CD4-positive, CD25-positive, alpha-beta regulatory T cell (primary cell): Measurements from ENCODE around the gene ALPG. TPM values are rescaled to one million over a fixed set of nuclear protein-coding genes. Genes with fewer than 3 reads are reported as not detected.

Source experiments
- ATAC-seq, 2 donors: fragments of 150-1000 bp; cut with Tn5 transposase; one replicate each; pipeline ENCODE4 v1.10.0; 2021; ENCODE audit warnings: low read depth in 2 of 2, moderate number of reproducible peaks in 2 of 2, moderate library complexity in 1 of 2
- DNase-seq, 3 donors: peaks; one replicate each; pipeline versions ENCODE4 v3.0.0 to v3.0.0-alpha.2; 2012 to 2022; ENCODE audit warnings: mixed read lengths in 1 of 3
- H3K27ac ChIP-seq: one replicate; pipeline ENCODE4 v1.7.0; 2013; ENCODE audit warnings: mild to moderate bottlenecking, low read length; ENCODE audit not compliant: insufficient read depth, poor library complexity, severe bottlenecking
- H3K27me3 ChIP-seq: one replicate; pipeline ENCODE4 v1.7.0; 2013; ENCODE audit warnings: low read length; ENCODE audit not compliant: control insufficient read depth, insufficient read depth
- H3K36me3 ChIP-seq: one replicate; pipeline ENCODE4 v1.7.0; 2013; ENCODE audit warnings: mild to moderate bottlenecking, low read length, moderate library complexity; ENCODE audit not compliant: control insufficient read depth, insufficient read depth
- H3K4me1 ChIP-seq: 2 replicates; pipeline ENCODE4 v1.7.0; 2013; ENCODE audit warnings: mild to moderate bottlenecking, low read length; ENCODE audit not compliant: insufficient read depth, control insufficient read depth, poor library complexity, severe bottlenecking
- H3K4me3 ChIP-seq: one replicate; pipeline ENCODE4 v1.7.0; 2013; ENCODE audit warnings: low read depth, mild to moderate bottlenecking, low read length, moderate library complexity
- H3K9me3 ChIP-seq, 2 experiments: 1 replicate in 1 of 2; 2 replicates in 1 of 2; pipeline ENCODE4 v1.7.0; 2013; ENCODE audit warnings: low read length in 2 of 2, mild to moderate bottlenecking in 1 of 2, moderate library complexity in 1 of 2; ENCODE audit not compliant: control insufficient read depth in 2 of 2
- H3K27ac Mint-ChIP-seq, 3 donors: one replicate each; pipeline ENCODE4 v1.8.0; 2020 to 2022; ENCODE audit warnings: mild to moderate bottlenecking in 3 of 3, mixed read lengths in 3 of 3, moderate library complexity in 2 of 3
- H3K27me3 Mint-ChIP-seq: one replicate; pipeline ENCODE4 v1.8.0; 2022; ENCODE audit warnings: mild to moderate bottlenecking, mixed read lengths
- H3K36me3 Mint-ChIP-seq: one replicate; pipeline ENCODE4 v1.8.0; 2020; ENCODE audit warnings: mixed read lengths
- H3K4me1 Mint-ChIP-seq, 4 donors: one replicate each; pipeline ENCODE4 v1.8.0; 2020 to 2022; ENCODE audit warnings: mixed read lengths in 4 of 4, mild to moderate bottlenecking in 1 of 4
- H3K4me3 Mint-ChIP-seq, 4 donors: one replicate each; pipeline ENCODE4 v1.8.0; 2020 to 2022; ENCODE audit warnings: mild to moderate bottlenecking in 4 of 4, mixed read lengths in 4 of 4, moderate library complexity in 3 of 4
- H3K9me3 Mint-ChIP-seq, 7 donors: one replicate each; pipeline ENCODE4 v1.8.0; 2020 to 2022; ENCODE audit warnings: mixed read lengths in 7 of 7, mild to moderate bottlenecking in 3 of 7, moderate library complexity in 2 of 7
- polyA plus RNA-seq, 4 donors: library from polyadenylated mRNA; unstranded; fragments of 300-500 nt; fragmentation: Illumina TruSeq; gene quantifications; one replicate each; pipeline ENCODE4 v1.2.3, GENCODE V29; 2021
- total RNA-seq: library from RNA; stranded (reverse); gene quantifications from one replicate; pipeline ENCODE4 v1.2.3, GENCODE V29; 2022

Gene ALPG
- total and polyA plus RNA-seq, 5 donors from 2014 or later, result not detected

GRCh38 chr2:232415138-232415690, 8.6 kb downstream of the ALPG start:
- no peak overlapping the region for H3K4me3 Mint-ChIP-seq
- no peak overlapping the region for H3K27ac Mint-ChIP-seq
- H3K9me3 Mint-ChIP-seq, result no peaks in the 10 kb centered on the region

GRCh38 chr2:232415736-232416520, 9.3 kb downstream of the ALPG start:
- ATAC-seq, result no peak

More at GRCh38 chr2:232415138-232415690, 8.6 kb downstream of the ALPG start:
- H3K27me3 Mint-ChIP-seq, result peaks cover 47% of the 10 kb centered on the region
- no peaks in the 10 kb centered on the region for H3K36me3 ChIP-seq
- peaks cover 10% of the 10 kb centered on the region for H3K4me1 ChIP-seq
- no peak overlapping the region for H3K27ac ChIP-seq
- no peak for ATAC-seq
- H3K9me3 ChIP-seq, result no peaks in the 10 kb centered on the region
- H3K36me3 Mint-ChIP-seq, result no peaks in the 10 kb centered on the region
- H3K4me1 Mint-ChIP-seq, result peaks cover 0 to 12% (median 4%) of the 10 kb centered on the region in 4 donors
- H3K27me3 ChIP-seq, result peaks cover 2% of the 10 kb centered on the region
- H3K4me3 ChIP-seq, result no peak overlapping the region
- no peak for DNase-seq

GRCh38 chr2:232416521-232417470, 10.2 kb downstream of the ALPG start:
- no peak overlapping the region for H3K27ac ChIP-seq
- Mint-ChIP-seq H3K4me3 (no peak overlapping the region), H3K27me3 (peaks cover 43% of the 10 kb centered on the region), H3K27ac (no peak overlapping the region), H3K36me3 (no peaks in the 10 kb centered on the region), H3K9me3 (no peaks in the 10 kb centered on the region), H3K4me1 (peaks cover 0 to 17% (median 5%) of the 10 kb centered on the region in 4 donors)
- no peaks in the 10 kb centered on the region for H3K36me3 ChIP-seq
- peaks cover 17% of the 10 kb centered on the region for H3K4me1 ChIP-seq
- DNase-seq, result no peak
- ATAC-seq, result no peak
- H3K4me3 ChIP-seq, result no peak overlapping the region
- H3K27me3 ChIP-seq, result peaks cover 2% of the 10 kb centered on the region
- no peaks in the 10 kb centered on the region for H3K9me3 ChIP-seq

More at GRCh38 chr2:232415736-232416520, 9.3 kb downstream of the ALPG start:
- H3K36me3 Mint-ChIP-seq, result no peaks in the 10 kb centered on the region
- Histone ChIP-seq H3K36me3 (no peaks in the 10 kb centered on the region), H3K4me1 (peaks cover 17% of the 10 kb centered on the region), H3K4me3 (no peak overlapping the region), H3K27me3 (peaks cover 2% of the 10 kb centered on the region), H3K9me3 (no peaks in the 10 kb centered on the region), H3K27ac (no peak overlapping the region)
- peaks cover 0 to 16% (median 4%) of the 10 kb centered on the region in 4 donors for H3K4me1 Mint-ChIP-seq
- no peak overlapping the region for H3K27ac Mint-ChIP-seq
- no peak for DNase-seq
- H3K9me3 Mint-ChIP-seq, result no peaks in the 10 kb centered on the region
- no peak overlapping the region for H3K4me3 Mint-ChIP-seq
- peaks cover 41% of the 10 kb centered on the region for H3K27me3 Mint-ChIP-seq

- no peak overlapping the region for H3K4me3 ChIP-seq
- no peaks in the 10 kb centered on the region for H3K36me3 ChIP-seq
- Mint-ChIP-seq H3K36me3 (no peaks in the 10 kb centered on the region), H3K27ac (no peak overlapping the region), H3K4me3 (no peak overlapping the region), H3K27me3 (peaks cover 48% of the 10 kb centered on the region), H3K4me1 (peaks cover 0 to 19% (median 7%) of the 10 kb centered on the region in 4 donors), H3K9me3 (peaks cover 0 to 1% (median 0%) of the 10 kb centered on the region in 7 donors)
- DNase-seq (no peak), ATAC-seq (no peak)
- peaks cover 2% of the 10 kb centered on the region for H3K27me3 ChIP-seq
- H3K4me1 ChIP-seq, result peaks cover 17% of the 10 kb centered on the region
- no peak overlapping the region for H3K27ac ChIP-seq
- H3K9me3 ChIP-seq, result no peaks in the 10 kb centered on the region
Observed at GRCh38 chr2:232417489-232417888, 10.8 kb downstream of the ALPG start.

GRCh38 chr2:232418056-232418455, 11.4 kb downstream of the ALPG start:
- Histone ChIP-seq H3K4me3 (no peak overlapping the region), H3K27me3 (peaks cover 2% of the 10 kb centered on the region), H3K4me1 (peaks cover 16% of the 10 kb centered on the region), H3K36me3 (no peaks in the 10 kb centered on the region), H3K27ac (no peak overlapping the region), H3K9me3 (no peaks in the 10 kb centered on the region)
- H3K9me3 Mint-ChIP-seq, result peaks cover 0 to 2% (median 0%) of the 10 kb centered on the region in 7 donors
- H3K27me3 Mint-ChIP-seq, result peaks cover 48% of the 10 kb centered on the region
- H3K36me3 Mint-ChIP-seq, result no peaks in the 10 kb centered on the region
- peak overlapping the region in 1 of 4 donors; percentile 31 for H3K4me3 Mint-ChIP-seq
- no peak overlapping the region for H3K27ac Mint-ChIP-seq
- ATAC-seq (no peak), DNase-seq (no peak)
- H3K4me1 Mint-ChIP-seq, result peaks cover 0 to 19% (median 7%) of the 10 kb centered on the region in 4 donors

- Histone ChIP-seq H3K4me3 (no peak overlapping the region), H3K4me1 (peaks cover 13% of the 10 kb centered on the region), H3K36me3 (no peaks in the 10 kb centered on the region), H3K27me3 (peaks cover 2% of the 10 kb centered on the region), H3K27ac (no peak overlapping the region), H3K9me3 (no peaks in the 10 kb centered on the region)
- H3K27me3 Mint-ChIP-seq, result peaks cover 48% of the 10 kb centered on the region
- peaks cover 0 to 16% (median 7%) of the 10 kb centered on the region in 4 donors for H3K4me1 Mint-ChIP-seq
- H3K4me3 Mint-ChIP-seq, result peak overlapping the region in 2 of 4 donors; percentile 31 to 43
- no peak overlapping the region for H3K27ac Mint-ChIP-seq
- ATAC-seq (no peak), DNase-seq (peak in 1 of 3 donors; percentile 10)
- peaks cover 0 to 2% (median 0%) of the 10 kb centered on the region in 7 donors for H3K9me3 Mint-ChIP-seq
- H3K36me3 Mint-ChIP-seq, result no peaks in the 10 kb centered on the region
Observed at GRCh38 chr2:232418466-232419244, 12.0 kb downstream of the ALPG start.
